H1 (cell line): ENCODE data around the gene UNC79. TPM values are rescaled to one million over a fixed set of nuclear protein-coding genes. Genes with fewer than 3 reads are reported as not detected.

Experiments used
- CTCF ChIA-PET: fragments of 300-600 bp; sonication (Branson Sonifier 250); formaldehyde crosslinking; loops from one replicate; lab custom pipeline; 2021; ENCODE audit not compliant: partially characterized antibody; lab: Charles Lee
- POLR2A ChIA-PET: fragments of 300-600 bp; sonication (Branson Sonifier 250); formaldehyde crosslinking; loops from one replicate; lab custom pipeline; 2021; ENCODE audit warnings: inconsistent platforms; ENCODE audit not compliant: partially characterized antibody; lab: Charles Lee
- DNase-seq, 2 experiments: peaks; one replicate each; pipeline versions ENCODE4 v3.0.0 to v3.0.0-alpha.2; 2010 to 2022; ENCODE audit warnings: low spot score in 2 of 2, low read depth in 1 of 2, mixed read lengths in 1 of 2
- FAIRE-seq: peaks from 2 replicates; lab custom pipeline; 2011; peaks lifted over from hg19 to GRCh38; lab: Jason Lieb, UNC
- H2AFZ ChIP-seq: 2 replicates; pipeline ENCODE4 v1.8.1; 2012; ENCODE audit warnings: low read length, inconsistent platforms
- H2AK5ac ChIP-seq: 2 replicates; pipeline ENCODE4 v1.6.1; 2013; ENCODE audit warnings: low read depth, low read length
- H2BK120ac ChIP-seq: replicated peaks from 2 replicates; pipeline ENCODE3; 2013; ENCODE audit warnings: low read depth, low read length, inconsistent platforms
- H2BK12ac ChIP-seq: 2 replicates; pipeline ENCODE4 v1.6.1; 2013; ENCODE audit warnings: low read depth, low read length
- H2BK15ac ChIP-seq: 2 replicates; pipeline ENCODE4 v1.6.1; 2013; ENCODE audit warnings: low read length
- H2BK20ac ChIP-seq: 2 replicates; pipeline ENCODE4 v1.6.1; 2013; ENCODE audit warnings: low read length
- H2BK5ac ChIP-seq: 2 replicates; pipeline ENCODE4 v1.6.1; 2013; ENCODE audit warnings: low read depth, low read length
- H3K14ac ChIP-seq: 2 replicates; pipeline ENCODE4 v1.6.1; 2013; ENCODE audit warnings: inconsistent platforms; ENCODE audit not compliant: insufficient read length
- H3K18ac ChIP-seq: 2 replicates; pipeline ENCODE4 v1.6.1; 2013; ENCODE audit warnings: low read length; ENCODE audit errors: extremely low read depth
- H3K23ac ChIP-seq: 2 replicates; pipeline ENCODE4 v1.6.1; 2013; ENCODE audit warnings: inconsistent platforms; ENCODE audit not compliant: insufficient read length
- H3K23me2 ChIP-seq: 2 replicates; pipeline ENCODE4 v1.6.1; 2013; ENCODE audit warnings: low read depth, low read length
- H3K27ac ChIP-seq: 2 replicates; pipeline ENCODE4 v1.6.1; 2011; ENCODE audit warnings: low read depth, low read length, inconsistent platforms
- H3K27me3 ChIP-seq, 4 experiments: replicated peaks in 1 of 4; 1 replicate in 1 of 4; 2 replicates in 3 of 4; pipeline versions ENCODE4 v1.6.1 to v1.8.1; 2011 to 2013; ENCODE audit warnings: low read length in 3 of 4, mild to moderate bottlenecking in 3 of 4, inconsistent platforms in 2 of 4, mixed read lengths in 2 of 4, moderate library complexity in 1 of 4; ENCODE audit not compliant: control insufficient read depth in 3 of 4, insufficient read depth in 3 of 4; ENCODE audit errors: extremely low read depth in 1 of 4
- H3K36me3 ChIP-seq, 4 experiments: 2 replicates each; pipeline versions ENCODE4 v1.6.1 to v1.8.1; 2011 to 2013; ENCODE audit warnings: mild to moderate bottlenecking in 4 of 4, low read length in 3 of 4, moderate library complexity in 2 of 4, control low read depth in 1 of 4, inconsistent platforms in 1 of 4; ENCODE audit not compliant: insufficient read depth in 4 of 4, control insufficient read depth in 2 of 4
- H3K4ac ChIP-seq: replicated peaks from 2 replicates; pipeline ENCODE3; 2013; ENCODE audit warnings: low read length, low read depth, mixed read lengths, inconsistent platforms; ENCODE audit not compliant: insufficient read length
- H3K4me1 ChIP-seq, 4 experiments: replicated peaks in 1 of 4; 1 replicate in 1 of 4; 2 replicates in 3 of 4; pipeline versions ENCODE4 v1.6.1 to v1.8.1; 2011 to 2013; ENCODE audit warnings: low read length in 3 of 4, inconsistent platforms in 2 of 4, mixed read lengths in 1 of 4; ENCODE audit not compliant: insufficient read depth in 4 of 4, control insufficient read depth in 3 of 4
- H3K4me2 ChIP-seq, 2 experiments: 2 replicates each; pipeline versions ENCODE4 v1.6.1 to v1.8.1; 2011 to 2013; ENCODE audit warnings: low read depth in 2 of 2, low read length in 2 of 2, control low read depth in 1 of 2, inconsistent platforms in 1 of 2, mild to moderate bottlenecking in 1 of 2; ENCODE audit not compliant: insufficient read depth in 1 of 2
- H3K4me3 ChIP-seq, 4 experiments: fragments of 200-600, 300-600 bp in 1 of 4; sonication (generic), shearing (Covaris generic), sonication (Bioruptor Twin) in 1 of 4; 2 replicates each; pipeline versions ENCODE4 v1.5.1 to v1.8.1; 2011 to 2016; ENCODE audit warnings: low read length in 4 of 4, low read depth in 3 of 4, control low read depth in 2 of 4, inconsistent platforms in 2 of 4, mild to moderate bottlenecking in 2 of 4, mixed read lengths in 1 of 4, moderate library complexity in 1 of 4; ENCODE audit not compliant: insufficient read depth in 2 of 4; ENCODE audit errors: extremely low read depth in 1 of 4
- H3K56ac ChIP-seq: replicated peaks from 2 replicates; pipeline ENCODE3; 2013; ENCODE audit warnings: low read depth, mild to moderate bottlenecking, mixed read lengths, low read length, inconsistent platforms; ENCODE audit not compliant: insufficient read length
- H3K79me1 ChIP-seq: 2 replicates; pipeline ENCODE4 v1.6.1; 2013; ENCODE audit warnings: low read depth, low read length, control low read depth
- H3K79me2 ChIP-seq, 2 experiments: 2 replicates each; pipeline versions ENCODE4 v1.6.1 to v1.8.1; 2012 to 2013; ENCODE audit warnings: low read length in 2 of 2, mild to moderate bottlenecking in 2 of 2, inconsistent platforms in 1 of 2; ENCODE audit not compliant: insufficient read depth in 2 of 2, control insufficient read depth in 1 of 2
- H3K9ac ChIP-seq, 4 experiments: replicated peaks in 1 of 4; 1 replicate in 1 of 4; 2 replicates in 3 of 4; pipeline versions ENCODE4 v1.6.1 to v1.8.1; 2011 to 2013; ENCODE audit warnings: low read depth in 3 of 4, low read length in 3 of 4, control low read depth in 2 of 4, mild to moderate bottlenecking in 2 of 4, moderate library complexity in 2 of 4, inconsistent platforms in 1 of 4; ENCODE audit errors: extremely low read depth in 1 of 4
- H3K9me3 ChIP-seq, 2 experiments: 2 replicates each; pipeline versions ENCODE4 v1.6.1 to v1.8.1; 2012 to 2013; ENCODE audit warnings: mild to moderate bottlenecking in 2 of 2, moderate library complexity in 2 of 2, control low read depth in 1 of 2, inconsistent platforms in 1 of 2, low read depth in 1 of 2, low read length in 1 of 2, mixed read lengths in 1 of 2; ENCODE audit not compliant: insufficient read depth in 2 of 2
- H4K20me1 ChIP-seq, 2 experiments: replicated peaks in 1 of 2; 2 replicates each; pipeline versions ENCODE3 to v1.8.1; 2011 to 2013; ENCODE audit warnings: inconsistent platforms in 2 of 2, low read length in 2 of 2, mild to moderate bottlenecking in 1 of 2; ENCODE audit not compliant: insufficient read depth in 2 of 2, control insufficient read depth in 1 of 2
- H4K5ac ChIP-seq: 2 replicates; pipeline ENCODE4 v1.6.1; 2013; ENCODE audit warnings: low read length, low read depth, mixed read lengths, inconsistent platforms; ENCODE audit not compliant: insufficient read length
- H4K8ac ChIP-seq: 2 replicates; pipeline ENCODE4 v1.8.0; 2013; ENCODE audit warnings: mild to moderate bottlenecking, moderate library complexity, low read length, inconsistent platforms; ENCODE audit not compliant: insufficient read depth; ENCODE audit errors: extremely low read depth
- H4K91ac ChIP-seq: replicated peaks from 2 replicates; pipeline ENCODE3; 2013; ENCODE audit warnings: low read length, mixed read lengths, inconsistent platforms; ENCODE audit not compliant: insufficient read length
- ASH2L ChIP-seq: fragments of 200-600, 300-600 bp; sonication (generic); IDR thresholded peaks from one replicate; pipeline ENCODE4 v1.7.1; 2017; ENCODE audit warnings: low read length
- ATF3 ChIP-seq: IDR thresholded peaks from 2 replicates; pipeline ENCODE4 v1.6.1; 2011; ENCODE audit warnings: low read depth, mild to moderate bottlenecking, low read length; ENCODE audit not compliant: insufficient read depth
- CBX5 ChIP-seq: fragments of 300-800, 300-1000 bp; sonication (generic); IDR thresholded peaks from 2 replicates; pipeline ENCODE4 v1.7.1; 2016; ENCODE audit warnings: antibody characterized with exemption, low read length, low read depth
- CHD1 ChIP-seq: IDR thresholded peaks from 2 replicates; pipeline ENCODE4 v1.6.1; 2012; ENCODE audit warnings: low read depth, low read length, improper control_type of control experiment
- GABPA ChIP-seq: IDR thresholded peaks from 2 replicates; pipeline ENCODE4 v1.6.1; 2011; ENCODE audit warnings: mild to moderate bottlenecking, low read length, moderate library complexity, borderline replicate concordance; ENCODE audit not compliant: insufficient read depth
- JUN ChIP-seq: IDR thresholded peaks from 2 replicates; pipeline ENCODE4 v1.6.1; 2011; ENCODE audit warnings: low read depth, mild to moderate bottlenecking, improper control_type of control experiment, low read length
- KDM4A ChIP-seq: IDR thresholded peaks from one replicate; pipeline ENCODE4 v1.7.1; 2012; ENCODE audit warnings: low read depth, mild to moderate bottlenecking, moderate library complexity, low read length, inconsistent platforms; ENCODE audit not compliant: severe bottlenecking
- POLR2AphosphoS5 ChIP-seq: IDR thresholded peaks from 2 replicates; pipeline ENCODE4 v1.6.1; 2011; ENCODE audit warnings: low read depth, low read length
- RXRA ChIP-seq: IDR thresholded peaks from 2 replicates; pipeline ENCODE4 v1.6.1; 2011; ENCODE audit warnings: low read depth, mild to moderate bottlenecking, low read length, moderate library complexity; ENCODE audit not compliant: insufficient read depth
- SP1 ChIP-seq: IDR thresholded peaks from 2 replicates; pipeline ENCODE4 v1.6.1; 2011; ENCODE audit warnings: low read depth, low read length
- TEAD4 ChIP-seq: IDR thresholded peaks from 2 replicates; pipeline ENCODE4 v1.6.1; 2012; ENCODE audit warnings: low read depth, low read length, inconsistent platforms, mixed read lengths
- USF2 ChIP-seq: IDR thresholded peaks from 2 replicates; pipeline ENCODE4 v1.6.1; 2011; ENCODE audit warnings: low read length, improper control_type of control experiment
- YY1 ChIP-seq: IDR thresholded peaks from 2 replicates; pipeline ENCODE4 v1.6.1; 2011; ENCODE audit warnings: low read depth, mild to moderate bottlenecking, low read length
- ZNF274 ChIP-seq: IDR thresholded peaks from 2 replicates; pipeline ENCODE4 v1.7.0; 2012; ENCODE audit warnings: low read length, borderline replicate concordance; ENCODE audit errors: extremely low read depth
- WGBS, 2 experiments: shearing (Covaris generic) in 1 of 2; methylation state at CpG; one replicate each; pipeline versions ENCODE4 v1.1.6 to v1.1.7; 2013 to 2015; ENCODE audit warnings: low lambda C conversion rate in 2 of 2, mixed read lengths in 2 of 2, inconsistent platforms in 1 of 2, low coverage in 1 of 2, missing lambda C conversion rate in 1 of 2; ENCODE audit not compliant: insufficient replicate concordance in 2 of 2, insufficient coverage in 1 of 2, insufficient read length in 1 of 2; ENCODE audit errors: extremely low coverage in 1 of 2, missing lambda C conversion rate in 1 of 2; 5-methylcytosine and 5-hydroxymethylcytosine counted together
- polyA plus RNA-seq, 7 experiments: library from polyadenylated mRNA; depleted of rRNA in 3 of 7; stranded (reverse) in 5 of 7; unstranded in 2 of 7; fragments of >200 nt in 5 of 7; fragments of 200-250 nt in 2 of 7; gene quantifications; 1 replicate in 5 of 7; 2 replicates in 1 of 7; 4 replicates in 1 of 7; pipeline versions ENCODE4 v1.2.1 to v1.2.3, GENCODE V29; 2011 to 2013; ENCODE audit warnings: missing spikeins in 2 of 7, mixed read lengths in 2 of 7
- total RNA-seq: library from RNA; stranded (reverse); fragmentation: NEBNext Ultra II Directional; extraction: Animal tissue kit (Norgen Biotek cat#: 25700); gene quantifications from 2 replicates; pipeline ENCODE4 v1.2.1, GENCODE V29; 2021

UNC79 gene
- total and polyA plus RNA-seq, 2 of the 8 experiments (the other 6 are each of a cell fraction or from before 2014, with no cell fraction given) = 1.8 to 2.3 TPM

DNA sequence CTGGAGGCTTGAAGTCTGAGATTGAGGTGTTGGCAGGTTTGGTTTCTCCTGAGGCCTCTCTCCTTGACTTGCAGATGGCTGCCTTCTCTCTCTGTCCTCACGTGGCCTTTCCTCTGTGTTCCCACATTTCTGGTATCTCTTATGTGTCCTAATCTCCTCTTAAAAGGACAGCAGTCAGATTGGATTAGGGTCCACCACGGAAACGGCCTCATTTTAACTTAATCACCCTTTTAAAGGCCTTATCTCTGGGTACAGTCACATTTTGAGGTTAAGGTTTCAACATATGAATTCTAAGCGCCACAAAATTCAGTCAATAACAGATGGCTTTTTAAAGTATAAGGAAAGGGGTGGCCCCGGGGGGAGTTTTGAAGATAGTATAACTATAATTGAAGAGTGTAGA is 33.5 kb downstream of the UNC79 start:
- no peak overlapping the region for H2AFZ ChIP-seq
- H3K9me3 ChIP-seq = no peaks in the 10 kb centered on the region
- no peak for FAIRE-seq
- H2BK120ac ChIP-seq = no peak overlapping the region
- H3K4me3 ChIP-seq = no peak overlapping the region
- no peak overlapping the region for H3K4me2 ChIP-seq
- no peak overlapping the region for H3K9ac ChIP-seq
- H4K20me1 ChIP-seq = no peaks in the 10 kb centered on the region
- H2BK5ac ChIP-seq = no peak overlapping the region
- H3K56ac ChIP-seq = no peak overlapping the region
- no peak overlapping the region for H2BK12ac ChIP-seq
- no peak overlapping the region for H4K91ac ChIP-seq
- CTCF ChIA-PET = no interaction called here
- H3K4ac ChIP-seq = no peak overlapping the region
- no peak overlapping the region for H4K5ac ChIP-seq
- no peak overlapping the region for H3K27ac ChIP-seq
- no peaks in the 10 kb centered on the region for H3K79me2 ChIP-seq
- H3K36me3 ChIP-seq = no peaks in the 10 kb centered on the region
- H2BK15ac ChIP-seq = no peak overlapping the region
- H3K4me1 ChIP-seq = no peaks in the 10 kb centered on the region
- no peaks in the 10 kb centered on the region for H3K79me1 ChIP-seq
- H3K23me2 ChIP-seq = no peaks in the 10 kb centered on the region; the same call in 1 of the 2 replicates
- 93% methylated on average over 5 of the region's 5 CpGs; no CpG with 5 or more reads in 1 of the 2 experiments for WGBS, 2 experiments
- no peak for DNase-seq
- H3K18ac ChIP-seq = no peak overlapping the region
- H4K8ac ChIP-seq = no peak overlapping the region
- no peak overlapping the region for H2BK20ac ChIP-seq
- no peak overlapping the region for H3K23ac ChIP-seq
- POLR2A ChIA-PET = no interaction called here
- no peaks in the 10 kb centered on the region for H3K27me3 ChIP-seq
- H3K14ac ChIP-seq = no peak overlapping the region
- H2AK5ac ChIP-seq = no peak overlapping the region
- no peak for TF ChIP-seq RXRA
- TF ChIP-seq USF2 = no peak
- no peak for TF ChIP-seq CHD1
- TF ChIP-seq POLR2AphosphoS5 = no peak
- no peak for TF ChIP-seq TEAD4
- TF ChIP-seq CBX5 = no peak
- TF ChIP-seq GABPA = no peak
- no peak for TF ChIP-seq ASH2L
- TF ChIP-seq KDM4A = no peak
- TF ChIP-seq SP1 = no peak
- no peak for TF ChIP-seq ATF3
- TF ChIP-seq YY1 = no peak
- TF ChIP-seq JUN = no peak
- TF ChIP-seq ZNF274 = no peak
